HG02884 (cell line): Measurements from ENCODE around the gene CCDC127.

ENCODE experiments used
- ATAC-seq: cut with Tn5 transposase; IDR thresholded peaks from one replicate; pipeline ENCODE4 v1.9.1; 2021; ENCODE audit warnings: mild to moderate bottlenecking, moderate library complexity; ENCODE audit not compliant: unreplicated experiment

CCDC127 gene

GRCh38 chr5:191036-191948, 26.7 kb downstream of the CCDC127 start, which contains the start of gene LRRC14B:
Gene LRRC14B (plus strand): TSS chr5:191495. CDS start chr5:191539, 44 bp downstream.
- no peak for ATAC-seq

DNA sequence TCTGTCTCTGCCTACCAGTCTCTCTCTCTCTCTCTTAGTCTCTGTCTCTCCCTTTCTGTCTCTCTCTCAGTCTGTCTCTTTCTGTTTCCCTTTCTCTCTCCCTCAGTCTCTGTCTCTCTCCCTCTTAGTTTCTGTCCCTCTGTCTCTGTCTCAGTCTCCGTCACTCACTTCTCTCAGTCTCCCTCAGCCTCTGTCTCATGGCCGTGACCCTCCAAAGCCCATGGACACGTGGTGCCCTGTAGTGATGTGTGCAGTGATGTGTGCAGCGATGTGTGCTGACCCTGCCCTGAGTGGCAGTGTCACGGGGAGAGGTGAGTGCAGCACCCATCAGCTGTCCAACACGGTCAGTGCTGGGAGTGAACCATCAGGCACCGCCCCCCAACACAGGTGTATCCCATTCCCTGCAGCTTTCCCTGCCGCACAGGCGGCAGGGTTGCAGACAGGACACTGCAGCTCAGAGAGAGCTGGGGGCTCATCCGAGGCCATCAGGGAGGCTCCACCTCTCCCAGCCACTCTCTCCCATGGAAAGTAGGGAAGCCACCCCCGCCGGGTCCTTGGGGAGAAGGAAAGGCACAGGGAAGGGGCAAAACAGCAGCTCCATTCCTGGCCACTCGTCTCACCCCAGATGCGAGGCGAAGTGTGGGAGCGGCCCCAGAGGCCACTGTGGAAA, 27.5 kb downstream of the CCDC127 start:
- no peak for ATAC-seq

GRCh38 chr5:189976-190365, 28.0 kb downstream of the CCDC127 start:
- no peak for ATAC-seq

GRCh38 chr5:189486-189885, 28.5 kb downstream of the CCDC127 start:
- ATAC-seq = no peak

DNA sequence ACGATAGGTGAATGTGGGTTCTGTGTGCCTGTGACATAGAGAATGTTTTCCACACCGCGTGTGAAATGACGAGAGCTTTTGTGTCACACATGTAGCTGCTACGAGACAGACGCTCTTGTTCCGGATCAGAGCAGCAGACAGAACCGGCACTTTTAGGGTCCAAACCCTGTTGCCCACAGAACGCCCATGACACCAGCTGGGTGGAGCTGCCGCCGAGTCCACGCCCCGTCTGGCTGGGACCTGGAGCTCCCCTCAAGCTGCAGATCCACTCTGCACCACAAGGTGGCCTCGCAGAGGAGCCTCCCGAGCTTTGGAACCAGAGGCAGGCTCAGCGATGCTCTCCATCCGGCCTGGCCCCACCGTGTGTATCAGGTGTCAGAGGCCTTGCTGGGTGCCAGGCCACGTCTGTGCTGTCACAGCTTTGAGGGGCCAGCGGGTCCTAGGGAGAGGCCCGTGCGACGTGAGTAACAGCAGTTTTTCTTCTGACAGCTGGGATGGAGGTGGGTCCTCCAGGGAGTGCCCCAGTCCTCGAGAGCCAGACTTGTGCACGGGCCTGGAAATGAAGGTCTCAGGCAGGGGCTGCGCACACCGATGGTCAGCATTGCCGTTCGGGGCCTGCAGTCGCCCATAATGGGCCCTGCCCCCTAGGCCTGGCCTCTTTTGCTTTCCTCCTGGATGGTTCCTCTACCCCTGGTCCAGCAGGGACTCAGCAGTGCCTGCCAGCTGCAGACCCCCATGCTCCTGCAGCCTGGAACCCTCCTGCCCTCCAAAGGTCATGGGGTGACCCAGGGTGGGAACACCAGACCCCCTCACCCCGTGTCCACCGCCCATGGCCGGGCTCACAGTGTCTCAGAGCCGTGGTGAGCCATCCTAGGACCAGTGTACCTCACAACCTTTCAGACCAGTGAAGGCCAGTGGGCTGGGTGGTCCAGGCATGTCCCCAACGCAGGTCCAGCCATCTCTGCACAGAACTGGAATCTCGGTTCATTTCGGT, 29.2 kb downstream of the CCDC127 start:
- ATAC-seq = peak; percentile 83

- ATAC-seq = no peak
Observed at GRCh38 chr5:187617-188451, 30.1 kb downstream of the CCDC127 start.

DNA sequence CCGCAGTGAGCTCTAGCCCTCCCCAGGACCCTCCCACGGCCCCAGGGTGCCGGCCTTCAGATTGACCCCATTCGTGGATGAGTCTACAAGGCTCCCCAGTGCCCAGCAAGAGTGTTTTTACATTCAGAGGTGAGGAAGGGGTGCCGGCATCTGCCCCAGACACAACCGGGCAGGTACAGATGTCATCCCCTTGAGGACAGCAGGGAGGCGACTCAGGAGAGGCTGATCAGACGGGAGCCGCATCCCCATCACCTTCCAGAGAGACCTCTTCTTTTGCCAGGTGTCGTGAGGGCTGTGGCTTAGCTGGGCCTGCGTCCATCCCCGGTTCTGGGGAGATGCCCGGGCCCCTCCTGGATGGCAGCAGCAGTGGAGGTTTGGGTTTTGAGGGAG, 30.9 kb downstream of the CCDC127 start:
- ATAC-seq = no peak

DNA sequence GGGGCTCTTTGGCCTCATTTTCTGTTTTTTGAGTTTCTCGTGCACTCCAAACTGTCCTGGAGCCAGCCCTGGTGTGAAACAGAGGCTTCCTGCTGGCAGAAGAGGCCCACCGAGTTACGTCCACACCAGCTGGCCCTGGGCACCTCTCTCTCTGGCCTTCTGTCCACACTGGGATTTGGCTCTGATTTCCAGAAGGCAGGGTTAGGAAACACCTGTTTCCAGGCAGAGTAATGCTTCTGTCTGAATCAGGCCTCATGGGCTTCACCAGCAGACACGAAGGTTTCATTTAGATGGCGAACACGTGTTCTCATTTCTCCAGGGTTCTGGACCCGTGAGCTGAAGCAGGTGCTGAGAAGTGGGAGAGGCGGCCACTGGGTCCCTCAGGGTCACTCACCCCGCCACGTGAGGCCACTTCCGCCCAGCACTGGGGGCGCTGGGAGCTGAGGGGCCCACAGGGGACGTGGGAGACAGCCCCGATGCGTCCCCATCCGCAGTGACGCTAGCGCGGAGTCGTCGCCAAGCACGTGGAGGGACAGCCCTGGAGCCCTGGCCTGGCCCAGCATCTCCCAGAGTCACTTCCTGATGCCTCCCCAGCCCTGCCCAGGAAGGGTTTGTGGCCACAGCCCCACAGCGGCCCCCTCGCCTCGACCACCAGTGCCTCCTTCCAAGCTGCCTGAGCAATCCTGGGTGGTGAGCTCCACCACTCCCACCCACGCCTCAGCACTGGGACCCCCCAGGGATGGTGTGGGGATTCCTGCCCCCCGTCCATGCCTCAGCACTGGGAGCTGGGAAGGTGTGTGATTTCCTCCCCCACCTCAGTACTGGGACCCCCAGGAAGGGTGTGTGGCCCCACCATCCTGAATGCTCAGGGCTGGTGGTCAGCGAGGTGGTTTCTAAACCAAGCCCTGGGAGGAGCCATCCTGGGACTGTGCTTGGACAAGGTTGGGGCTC, 31.6 kb downstream of the CCDC127 start:
- ATAC-seq = no peak

- no peak for ATAC-seq
Observed at GRCh38 chr5:185095-186070, 32.6 kb downstream of the CCDC127 start.

GRCh38 chr5:184471-184870, 33.5 kb downstream of the CCDC127 start:
- ATAC-seq = no peak

- ATAC-seq = no peak
Observed at GRCh38 chr5:182126-182525, 35.8 kb downstream of the CCDC127 start.

DNA sequence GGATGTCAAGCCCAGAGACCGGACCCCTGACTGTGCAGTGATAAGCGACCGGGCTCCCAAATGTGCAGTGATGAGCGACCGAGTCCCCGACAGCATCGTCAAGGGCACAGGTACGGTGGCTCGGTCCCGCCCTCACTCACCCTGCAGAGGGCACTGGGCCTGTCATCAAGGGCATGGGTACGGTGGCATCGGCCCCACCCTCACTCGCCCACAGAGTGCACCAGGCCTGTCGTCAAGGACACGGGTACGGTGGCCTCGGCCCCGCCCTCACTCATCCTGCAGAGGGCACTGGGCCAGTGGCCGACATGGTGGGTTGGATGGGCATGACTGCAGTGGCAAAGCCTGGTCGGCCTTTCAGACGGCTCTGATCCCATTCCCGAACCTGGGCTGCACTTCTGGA, 36.4 kb downstream of the CCDC127 start:
- ATAC-seq = no peak

- no peak for ATAC-seq
Observed at GRCh38 chr5:181160-181559, 36.8 kb downstream of the CCDC127 start.

DNA sequence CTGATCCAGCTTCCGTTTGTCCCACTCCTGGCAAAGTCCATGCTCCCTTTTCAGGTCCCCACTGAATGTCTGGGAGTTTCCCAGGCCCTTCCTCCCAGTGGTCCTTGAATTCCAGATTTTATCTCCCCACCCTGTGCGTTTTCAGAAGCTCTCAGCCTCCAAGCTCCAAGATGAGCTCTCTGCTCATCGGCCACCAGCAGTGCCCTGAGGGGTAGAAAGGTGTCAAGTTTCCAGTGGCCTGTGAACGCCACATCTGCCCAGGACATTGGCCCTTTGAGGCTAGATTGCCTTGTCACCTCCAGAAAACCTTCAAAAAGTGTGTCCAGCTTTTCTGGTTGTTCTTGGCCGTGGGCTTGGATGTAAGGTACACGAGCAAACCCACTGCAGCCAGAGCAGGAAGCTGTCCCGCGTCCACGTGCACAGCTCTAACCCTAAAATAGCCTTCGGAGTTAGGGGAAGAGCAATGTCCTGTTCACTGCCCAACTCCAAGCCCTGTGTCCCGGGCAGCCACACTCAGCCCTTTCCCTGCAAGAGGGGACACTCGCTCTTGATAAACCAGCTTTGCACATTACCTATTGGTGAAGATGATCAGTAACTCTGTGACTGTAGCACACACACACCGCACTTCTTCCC, 37.6 kb downstream of the CCDC127 start:
- no peak for ATAC-seq

GRCh38 chr5:179401-179800, 38.6 kb downstream of the CCDC127 start:
- ATAC-seq = no peak

DNA sequence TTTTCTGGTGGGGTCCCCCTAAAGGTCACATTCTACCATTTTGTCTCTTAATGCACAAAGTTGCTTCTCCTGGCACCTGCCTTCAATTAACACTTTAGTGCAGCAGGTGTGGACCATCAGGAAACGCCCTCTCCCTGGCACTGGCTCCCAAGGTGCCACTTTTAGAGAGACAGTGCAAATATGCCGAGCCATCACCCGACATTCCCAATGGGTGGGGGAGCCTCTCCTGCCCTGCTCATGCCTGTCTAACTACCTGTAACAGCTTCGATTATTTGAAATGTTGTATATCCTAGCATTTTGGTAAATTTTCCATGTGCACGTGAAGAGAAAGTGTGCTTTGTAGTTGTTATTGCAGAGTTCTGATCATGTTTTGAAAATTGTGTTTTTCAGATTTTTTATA, 39.8 kb downstream of the CCDC127 start:
- ATAC-seq = no peak

GRCh38 chr5:176296-176823, 41.6 kb downstream of the CCDC127 start:
- no peak for ATAC-seq
